H9 (cell line): ENCODE data around the gene HS2ST1. TPM values are rescaled to one million over a fixed set of nuclear protein-coding genes. Genes with fewer than 3 reads are reported as not detected.

Experiments used
- DNase-seq: peaks from one replicate; pipeline ENCODE4 v3.0.0-alpha.2; 2017
- H2AFZ ChIP-seq: one replicate; pipeline ENCODE4 v1.6.1; 2013; ENCODE audit warnings: mild to moderate bottlenecking, low read length, control low read depth, moderate library complexity
- H2AK5ac ChIP-seq: 2 replicates; pipeline ENCODE4 v1.6.1; 2013; ENCODE audit warnings: low read length, control low read depth, mixed read lengths; ENCODE audit not compliant: insufficient read length
- H2BK120ac ChIP-seq: one replicate; pipeline ENCODE4 v1.6.1; 2013; ENCODE audit warnings: low read depth, mild to moderate bottlenecking, low read length, control low read depth, inconsistent platforms; ENCODE audit not compliant: poor library complexity, severe bottlenecking
- H2BK12ac ChIP-seq: 2 replicates; pipeline ENCODE4 v1.6.1; 2013; ENCODE audit warnings: low read length, control low read depth, mixed read lengths, low read depth; ENCODE audit not compliant: insufficient read length
- H2BK15ac ChIP-seq: 2 replicates; pipeline ENCODE4 v1.6.1; 2013; ENCODE audit warnings: low read depth, low read length, control low read depth
- H2BK20ac ChIP-seq: one replicate; pipeline ENCODE4 v1.6.1; 2013; ENCODE audit warnings: low read depth, mild to moderate bottlenecking, low read length, control low read depth, inconsistent platforms; ENCODE audit not compliant: poor library complexity, severe bottlenecking
- H2BK5ac ChIP-seq: 2 replicates; pipeline ENCODE4 v1.6.1; 2013; ENCODE audit warnings: low read length, control low read depth, mixed read lengths; ENCODE audit not compliant: insufficient read length
- H3K14ac ChIP-seq: 2 replicates; pipeline ENCODE4 v1.6.1; 2013; ENCODE audit warnings: low read length, control low read depth; ENCODE audit not compliant: insufficient read depth
- H3K18ac ChIP-seq: 2 replicates; pipeline ENCODE4 v1.6.1; 2013; ENCODE audit warnings: low read depth, mild to moderate bottlenecking, mixed read lengths, low read length, control low read depth; ENCODE audit not compliant: insufficient read length
- H3K23ac ChIP-seq: 2 replicates; pipeline ENCODE4 v1.6.1; 2013; ENCODE audit warnings: low read length, control low read depth, mixed read lengths, low read depth; ENCODE audit not compliant: insufficient read length
- H3K23me2 ChIP-seq: 2 replicates; pipeline ENCODE4 v1.6.1; 2013; ENCODE audit warnings: low read depth, mild to moderate bottlenecking, mixed read lengths, low read length, control low read depth; ENCODE audit not compliant: insufficient read length, poor library complexity, severe bottlenecking
- H3K27ac ChIP-seq: 2 replicates; pipeline ENCODE4 v1.5.1; 2013; ENCODE audit warnings: low read length, control low read depth, mixed read lengths, low read depth; ENCODE audit not compliant: insufficient read length
- H3K27me3 ChIP-seq: 2 replicates; pipeline ENCODE4 v1.6.1; 2013; ENCODE audit warnings: low read length, control low read depth, inconsistent platforms; ENCODE audit not compliant: insufficient read depth
- H3K4ac ChIP-seq: 2 replicates; pipeline ENCODE4 v1.6.1; 2013; ENCODE audit warnings: low read depth, mild to moderate bottlenecking, control low read depth, inconsistent platforms, low read length, moderate library complexity
- H3K4me1 ChIP-seq: 2 replicates; pipeline ENCODE4 v1.6.1; 2013; ENCODE audit warnings: low read length, control low read depth, inconsistent platforms; ENCODE audit not compliant: insufficient read depth
- H3K4me2 ChIP-seq: 2 replicates; pipeline ENCODE4 v1.6.1; 2013; ENCODE audit warnings: low read length, control low read depth, mixed read lengths; ENCODE audit not compliant: insufficient read length, insufficient read depth
- H3K56ac ChIP-seq: 2 replicates; pipeline ENCODE4 v1.6.1; 2013; ENCODE audit warnings: low read depth, mild to moderate bottlenecking, mixed read lengths, low read length, control low read depth; ENCODE audit not compliant: insufficient read length
- H3K79me1 ChIP-seq: 2 replicates; pipeline ENCODE4 v1.6.1; 2013; ENCODE audit warnings: low read depth, mild to moderate bottlenecking, moderate library complexity, low read length, control low read depth, inconsistent platforms; ENCODE audit not compliant: insufficient read depth, poor library complexity, severe bottlenecking
- H3K79me2 ChIP-seq: 2 replicates; pipeline ENCODE4 v1.6.1; 2013; ENCODE audit warnings: low read length, control low read depth, inconsistent platforms; ENCODE audit not compliant: insufficient read depth
- H3K9ac ChIP-seq: 2 replicates; pipeline ENCODE4 v1.6.1; 2013; ENCODE audit warnings: low read length, control low read depth, mixed read lengths; ENCODE audit not compliant: insufficient read length; ENCODE audit errors: extremely low read depth
- H3K9me3 ChIP-seq: one replicate; pipeline ENCODE4 v1.6.1; 2013; ENCODE audit warnings: low read depth, low read length, inconsistent platforms; ENCODE audit not compliant: control insufficient read depth
- H3T11ph ChIP-seq: one replicate; pipeline ENCODE4 v1.6.1; 2013; ENCODE audit warnings: mild to moderate bottlenecking, low read length, control low read depth, inconsistent platforms
- H4K20me1 ChIP-seq: one replicate; pipeline ENCODE4 v1.6.1; 2013; ENCODE audit not compliant: control insufficient read depth, insufficient read length, insufficient read depth
- H4K5ac ChIP-seq: 2 replicates; pipeline ENCODE4 v1.6.1; 2013; ENCODE audit warnings: low read depth, mild to moderate bottlenecking, mixed read lengths, low read length, control low read depth; ENCODE audit not compliant: insufficient read length
- H4K8ac ChIP-seq: replicated peaks from 2 replicates; pipeline ENCODE4 v1.6.1; 2013; ENCODE audit warnings: low read length, control low read depth, mixed read lengths, low read depth; ENCODE audit not compliant: insufficient read length
- H4K91ac ChIP-seq: 2 replicates; pipeline ENCODE4 v1.6.1; 2013; ENCODE audit warnings: low read depth, mild to moderate bottlenecking, moderate library complexity, mixed read lengths, low read length, control low read depth; ENCODE audit not compliant: insufficient read length
- H3K27ac Mint-ChIP-seq, 3 experiments: 2 replicates in 2 of 3; 3 replicates in 1 of 3; pipeline ENCODE4 v1.8.0; 2020 to 2021; ENCODE audit warnings: mixed read lengths in 3 of 3, mild to moderate bottlenecking in 1 of 3, moderate library complexity in 1 of 3
- H3K27me3 Mint-ChIP-seq: 2 replicates; pipeline ENCODE4 v1.8.0; 2021; ENCODE audit warnings: low read depth, mild to moderate bottlenecking, moderate library complexity, mixed read lengths
- H3K36me3 Mint-ChIP-seq, 3 experiments: 2 replicates in 2 of 3; 3 replicates in 1 of 3; pipeline ENCODE4 v1.8.0; 2020 to 2021; ENCODE audit warnings: low read depth in 3 of 3, mixed read lengths in 3 of 3; ENCODE audit not compliant: insufficient read depth in 1 of 3
- H3K4me1 Mint-ChIP-seq, 2 experiments: 2 replicates each; pipeline ENCODE4 v1.8.0; 2020; ENCODE audit warnings: mixed read lengths in 2 of 2
- H3K4me3 Mint-ChIP-seq, 2 experiments: 2 replicates in 1 of 2; 3 replicates in 1 of 2; pipeline ENCODE4 v1.8.0; 2020 to 2021; ENCODE audit warnings: mild to moderate bottlenecking in 2 of 2, mixed read lengths in 2 of 2, moderate library complexity in 1 of 2
- H3K9me3 Mint-ChIP-seq, 2 experiments: 2 replicates in 1 of 2; 3 replicates in 1 of 2; pipeline ENCODE4 v1.8.0; 2020; ENCODE audit warnings: mild to moderate bottlenecking in 2 of 2, mixed read lengths in 2 of 2, moderate library complexity in 1 of 2
- WGBS: extraction: QIAGEN DNeasy Blood & Tissue Kit; methylation state at CpG from one replicate; pipeline ENCODE4 v1.1.7; 2013; ENCODE audit warnings: missing lambda C conversion rate, low lambda C conversion rate, mixed read lengths; ENCODE audit not compliant: insufficient read length; ENCODE audit errors: extremely low coverage; 5-methylcytosine and 5-hydroxymethylcytosine counted together
- total RNA-seq: library from RNA; stranded (reverse); gene quantifications from 2 replicates; pipeline ENCODE4 v1.2.1, GENCODE V29; 2021
- TF ChIP-seq, protein P1 (sequence below): fragments of 200-600 bp; sonication (generic); conservative IDR thresholded peaks from 3 replicates; pipeline ENCODE4 v1.8.0; 2021; ENCODE audit warnings: antibody characterized with exemption, mild to moderate bottlenecking

Gene HS2ST1
- total RNA-seq, 1 experiment from 2014 or later, result 20.1 TPM

GRCh38 chr1:87046951-87047350 lies 132.5 kb downstream of the HS2ST1 start:
- no peak overlapping the region for H3K23ac ChIP-seq
- TF ChIP-seq, protein P1, sequence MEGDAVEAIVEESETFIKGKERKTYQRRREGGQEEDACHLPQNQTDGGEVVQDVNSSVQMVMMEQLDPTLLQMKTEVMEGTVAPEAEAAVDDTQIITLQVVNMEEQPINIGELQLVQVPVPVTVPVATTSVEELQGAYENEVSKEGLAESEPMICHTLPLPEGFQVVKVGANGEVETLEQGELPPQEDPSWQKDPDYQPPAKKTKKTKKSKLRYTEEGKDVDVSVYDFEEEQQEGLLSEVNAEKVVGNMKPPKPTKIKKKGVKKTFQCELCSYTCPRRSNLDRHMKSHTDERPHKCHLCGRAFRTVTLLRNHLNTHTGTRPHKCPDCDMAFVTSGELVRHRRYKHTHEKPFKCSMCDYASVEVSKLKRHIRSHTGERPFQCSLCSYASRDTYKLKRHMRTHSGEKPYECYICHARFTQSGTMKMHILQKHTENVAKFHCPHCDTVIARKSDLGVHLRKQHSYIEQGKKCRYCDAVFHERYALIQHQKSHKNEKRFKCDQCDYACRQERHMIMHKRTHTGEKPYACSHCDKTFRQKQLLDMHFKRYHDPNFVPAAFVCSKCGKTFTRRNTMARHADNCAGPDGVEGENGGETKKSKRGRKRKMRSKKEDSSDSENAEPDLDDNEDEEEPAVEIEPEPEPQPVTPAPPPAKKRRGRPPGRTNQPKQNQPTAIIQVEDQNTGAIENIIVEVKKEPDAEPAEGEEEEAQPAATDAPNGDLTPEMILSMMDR, result no peak

More at GRCh38 chr1:87046951-87047350, 132.5 kb downstream of the HS2ST1 start:
- H4K8ac ChIP-seq, result no peak overlapping the region
- H3K4ac ChIP-seq, result no peak overlapping the region
- H3K9me3 ChIP-seq, result no peaks in the 10 kb centered on the region
- Mint-ChIP-seq H3K27me3 (no peaks in the 10 kb centered on the region), H3K4me3 (no peak overlapping the region), H3K9me3 (peaks cover 14 to 15% of the 10 kb centered on the region in 2 experiments; a peak in 4 of 5 replicates), H3K4me1 (no peaks in the 10 kb centered on the region), H3K27ac (no peak overlapping the region), H3K36me3 (peaks cover 9 to 17% (median 17%) of the 10 kb centered on the region in 3 experiments)
- no peak overlapping the region for H2BK12ac ChIP-seq
- no peak overlapping the region for H3T11ph ChIP-seq
- H2AFZ ChIP-seq, result no peak overlapping the region
- no peak overlapping the region for H3K4me2 ChIP-seq
- WGBS, result no CpG with 5 or more reads among the region's 4 CpGs
- no peak overlapping the region for H3K27ac ChIP-seq
- DNase-seq, result no peak
- no peaks in the 10 kb centered on the region for H3K79me1 ChIP-seq
- H3K18ac ChIP-seq, result no peak overlapping the region
- H3K4me1 ChIP-seq, result no peaks in the 10 kb centered on the region
- no peak overlapping the region for H3K9ac ChIP-seq
- H2BK5ac ChIP-seq, result no peak overlapping the region
- H3K79me2 ChIP-seq, result no peaks in the 10 kb centered on the region; the same call in 1 of the 2 replicates
- no peaks in the 10 kb centered on the region for H4K20me1 ChIP-seq
- H3K56ac ChIP-seq, result no peak overlapping the region
- no peaks in the 10 kb centered on the region for H3K23me2 ChIP-seq
- no peak overlapping the region for H4K5ac ChIP-seq
- H4K91ac ChIP-seq, result no peak overlapping the region
- H2BK20ac ChIP-seq, result no peak overlapping the region
- no peak overlapping the region for H3K14ac ChIP-seq
- no peak overlapping the region for H2AK5ac ChIP-seq
- H3K27me3 ChIP-seq, result no peaks in the 10 kb centered on the region
- no peak overlapping the region for H2BK15ac ChIP-seq
- no peak overlapping the region for H2BK120ac ChIP-seq
